ENCODE measurements around the gene LSMEM2. TPM values are rescaled to one million over a fixed set of nuclear protein-coding genes. Genes with fewer than 3 reads are reported as not detected.

Gene LSMEM2
- total and polyA plus RNA-seq, 9 of the 15 experiments (the other 6 are each of a cell fraction or from before 2014, with no cell fraction given): not detected

DNA sequence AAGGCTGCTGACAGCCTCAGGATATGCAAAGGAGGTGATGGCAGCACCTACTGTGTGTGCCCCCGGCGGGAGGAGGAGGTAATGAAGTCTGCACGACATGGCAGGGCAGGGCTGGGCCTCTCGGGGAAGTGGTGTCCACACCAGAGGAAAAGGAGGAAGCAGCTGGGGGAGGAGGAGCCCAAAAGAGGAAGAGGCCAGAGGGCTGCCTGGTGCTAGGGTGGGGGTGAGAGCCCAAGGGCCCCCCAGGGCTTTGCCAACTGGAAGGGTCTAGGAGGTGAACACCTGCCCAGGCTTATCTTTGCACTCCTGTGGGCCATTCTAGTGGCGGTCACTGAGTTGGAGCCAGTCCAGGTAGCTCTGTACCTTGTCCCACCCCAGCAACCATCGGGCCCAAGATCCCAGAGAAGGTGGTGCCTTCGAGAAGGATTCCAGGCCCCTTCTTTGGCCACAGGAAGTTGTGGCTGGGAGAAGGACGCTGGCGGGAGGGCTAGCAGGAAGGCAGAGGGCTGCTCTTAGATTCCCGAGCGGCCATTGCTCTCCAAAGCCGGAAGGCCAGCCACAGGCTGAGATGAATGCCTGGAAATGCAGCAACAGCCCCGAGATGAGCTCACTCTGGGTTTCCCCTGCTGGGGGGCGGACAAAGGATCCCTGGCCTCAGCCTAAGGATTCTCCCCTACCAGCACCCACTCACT is 35.9 kb upstream of the LSMEM2 start:
- POLR2A ChIA-PET: interaction anchor here (0.6 to 1.1 kb wide), 3 partner anchors 29 to 457 kb away, joined by 3 to 4 read pairs (median 3); partner anchors contain the start of genes IP6K1 and LSMEM2
- peak overlapping the region in 1 of 2 experiments; percentile 38; a peak in 2 of 4 replicates for H3K9ac ChIP-seq (ENCODE audit: insufficient read depth in 1 of 2, low read depth in 2 of 2, low read length in 2 of 2)
- TF ChIP-seq CEBPB (tag; IDR thresholded peaks at IDR 0.05) (no peak), YY1 (IDR thresholded peaks at IDR 0.05; ENCODE audit: borderline replicate concordance in 1 of 3, control insufficient read depth in 1 of 3, extremely low read depth in 1 of 3, insufficient read depth in 3 of 3, insufficient read length in 1 of 3, insufficient replicate concordance in 2 of 3, low read depth in 1 of 3, low read length in 2 of 3) (peak in 1 of 3 experiments; percentile 38), ZNF75A (CRISPR knock-in tag; IDR thresholded peaks at IDR 0.05) (no peak), SPI1 (IDR thresholded peaks at IDR 0.05; ENCODE audit: borderline replicate concordance, low read depth, low read length) (peak; percentile 98), ETV6 (IDR thresholded peaks at IDR 0.05; ENCODE audit: borderline replicate concordance in 1 of 2, low read depth in 2 of 2, low read length in 1 of 2) (peak; percentile 47 to 87; a peak in 3 of 4 replicates), ETV6 (CRISPR knock-in tag; IDR thresholded peaks at IDR 0.05; ENCODE audit: borderline replicate concordance) (no peak), SMARCE1 (IDR thresholded peaks at IDR 0.05) (peak; percentile 56; the same call in 1 of the 2 replicates), FOXK2 (conservative IDR thresholded peaks at IDR 0.05 in 1 of 2, IDR thresholded peaks at IDR 0.05 in 1 of 2; ENCODE audit: low read depth in 2 of 2) (no peak), L3MBTL2 (IDR thresholded peaks at IDR 0.05) (peak; percentile 31; the same call in 1 of the 2 replicates), ZNF316 (IDR thresholded peaks at IDR 0.05) (no peak), RB1 (IDR thresholded peaks at IDR 0.05; ENCODE audit: low read depth) (no peak), ELF1 (tag; IDR thresholded peaks at IDR 0.05) (peak; percentile 48; the same call in 1 of the 2 replicates), ZFX (CRISPR knock-in tag; IDR thresholded peaks at IDR 0.05) (peak; percentile 50), MEF2A (IDR thresholded peaks at IDR 0.05; ENCODE audit: control insufficient read depth, low read depth, low read length) (no peak)
- TF ChIP-seq, protein P1, sequence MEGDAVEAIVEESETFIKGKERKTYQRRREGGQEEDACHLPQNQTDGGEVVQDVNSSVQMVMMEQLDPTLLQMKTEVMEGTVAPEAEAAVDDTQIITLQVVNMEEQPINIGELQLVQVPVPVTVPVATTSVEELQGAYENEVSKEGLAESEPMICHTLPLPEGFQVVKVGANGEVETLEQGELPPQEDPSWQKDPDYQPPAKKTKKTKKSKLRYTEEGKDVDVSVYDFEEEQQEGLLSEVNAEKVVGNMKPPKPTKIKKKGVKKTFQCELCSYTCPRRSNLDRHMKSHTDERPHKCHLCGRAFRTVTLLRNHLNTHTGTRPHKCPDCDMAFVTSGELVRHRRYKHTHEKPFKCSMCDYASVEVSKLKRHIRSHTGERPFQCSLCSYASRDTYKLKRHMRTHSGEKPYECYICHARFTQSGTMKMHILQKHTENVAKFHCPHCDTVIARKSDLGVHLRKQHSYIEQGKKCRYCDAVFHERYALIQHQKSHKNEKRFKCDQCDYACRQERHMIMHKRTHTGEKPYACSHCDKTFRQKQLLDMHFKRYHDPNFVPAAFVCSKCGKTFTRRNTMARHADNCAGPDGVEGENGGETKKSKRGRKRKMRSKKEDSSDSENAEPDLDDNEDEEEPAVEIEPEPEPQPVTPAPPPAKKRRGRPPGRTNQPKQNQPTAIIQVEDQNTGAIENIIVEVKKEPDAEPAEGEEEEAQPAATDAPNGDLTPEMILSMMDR (IDR thresholded peaks at IDR 0.05 in 2 of 3, conservative IDR thresholded peaks at IDR 0.05 in 1 of 3; ENCODE audit: insufficient read depth in 2 of 3, low read depth in 1 of 3, low read length in 3 of 3): 0 out of 6 replicates have a peak, but pooled peaks of 1 of the 3 experiments have one; percentile 10
- TF ChIP-seq, protein P2, sequence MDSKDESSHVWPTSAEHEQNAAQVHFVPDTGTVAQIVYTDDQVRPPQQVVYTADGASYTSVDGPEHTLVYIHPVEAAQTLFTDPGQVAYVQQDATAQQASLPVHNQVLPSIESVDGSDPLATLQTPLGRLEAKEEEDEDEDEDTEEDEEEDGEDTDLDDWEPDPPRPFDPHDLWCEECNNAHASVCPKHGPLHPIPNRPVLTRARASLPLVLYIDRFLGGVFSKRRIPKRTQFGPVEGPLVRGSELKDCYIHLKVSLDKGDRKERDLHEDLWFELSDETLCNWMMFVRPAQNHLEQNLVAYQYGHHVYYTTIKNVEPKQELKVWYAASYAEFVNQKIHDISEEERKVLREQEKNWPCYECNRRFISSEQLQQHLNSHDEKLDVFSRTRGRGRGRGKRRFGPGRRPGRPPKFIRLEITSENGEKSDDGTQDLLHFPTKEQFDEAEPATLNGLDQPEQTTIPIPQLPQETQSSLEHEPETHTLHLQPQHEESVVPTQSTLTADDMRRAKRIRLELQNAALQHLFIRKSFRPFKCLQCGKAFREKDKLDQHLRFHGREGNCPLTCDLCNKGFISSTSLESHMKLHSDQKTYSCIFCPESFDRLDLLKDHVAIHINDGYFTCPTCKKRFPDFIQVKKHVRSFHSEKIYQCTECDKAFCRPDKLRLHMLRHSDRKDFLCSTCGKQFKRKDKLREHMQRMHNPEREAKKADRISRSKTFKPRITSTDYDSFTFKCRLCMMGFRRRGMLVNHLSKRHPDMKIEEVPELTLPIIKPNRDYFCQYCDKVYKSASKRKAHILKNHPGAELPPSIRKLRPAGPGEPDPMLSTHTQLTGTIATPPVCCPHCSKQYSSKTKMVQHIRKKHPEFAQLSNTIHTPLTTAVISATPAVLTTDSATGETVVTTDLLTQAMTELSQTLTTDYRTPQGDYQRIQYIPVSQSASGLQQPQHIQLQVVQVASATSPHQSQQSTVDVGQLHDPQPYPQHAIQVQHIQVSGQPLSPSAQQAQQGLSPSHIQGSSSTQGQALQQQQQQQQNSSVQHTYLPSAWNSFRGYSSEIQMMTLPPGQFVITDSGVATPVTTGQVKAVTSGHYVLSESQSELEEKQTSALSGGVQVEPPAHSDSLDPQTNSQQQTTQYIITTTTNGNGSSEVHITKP (IDR thresholded peaks at IDR 0.05; ENCODE audit: partially characterized antibody): peak; percentile 57

More for the DNA sequence above, 35.9 kb upstream of the LSMEM2 start:
- in situ Hi-C loops (cut with MboI): no loop called here
- Histone ChIP-seq H3K4me1 (replicated peaks in 1 of 2; ENCODE audit: control insufficient read depth in 2 of 2, insufficient read depth in 2 of 2, low read length in 2 of 2) (peaks cover 47 to 60% of the 10 kb centered on the region in 2 experiments), H3K9me3 (replicated peaks; ENCODE audit: control insufficient read depth, insufficient read depth, low read depth, low read length) (no peaks in the 10 kb centered on the region), H3K27me3 (ENCODE audit: control insufficient read depth in 2 of 2, insufficient read depth in 2 of 2, low read length in 2 of 2) (no peaks in the 10 kb centered on the region), H3K4me3 (no peak overlapping the region), H2AFZ (ENCODE audit: low read depth, low read length) (0 out of 2 replicates have a peak overlapping the region, but pooled peaks have one; percentile 23), H3K4me2 (ENCODE audit: insufficient read depth, low read length) (peak overlapping the region; percentile 43), H3K9me1 (ENCODE audit: control insufficient read depth, insufficient read depth, low read length) (no peaks in the 10 kb centered on the region), H4K20me1 (replicated peaks; ENCODE audit: control insufficient read depth, insufficient read depth, low read length) (no peaks in the 10 kb centered on the region), H3K36me3 (ENCODE audit: control insufficient read depth, insufficient read depth, low read length) (peaks cover 7% of the 10 kb centered on the region; the same call in 1 of the 3 replicates), H3K79me2 (ENCODE audit: control insufficient read depth, insufficient read depth, low read length) (peaks cover 40% of the 10 kb centered on the region), H3K27ac (ENCODE audit: extremely low read depth, low read depth, low read length) (peak overlapping the region; percentile 56)
- WGBS (ENCODE audit: insufficient coverage, low coverage, missing lambda C conversion rate): 51% methylated on average over 12 of the region's 14 CpGs
- intact Hi-C loops (cut with micrococcal nuclease): no loop called here
- CTCF ChIA-PET (ENCODE audit: low intra/inter-chr PET ratio): no interaction called here
- BruUV-seq (replicated peaks): no TSS peak
- ATAC-seq (peak; percentile 23), DNase-seq (ENCODE audit: extremely low read depth in 1 of 4, low spot score in 3 of 4) (peak in 1 of 4 experiments; percentile 50), FAIRE-seq (no peak)
